NCI-H1417 treated with DMSO at 0.1 percent for 48 hours (cell line): ENCODE measurements around the gene SYT11.
A peak's percentile ranks its signal among the peaks of the same experiment; 100 is the strongest.
"Not testable (repeated sequence)": the region's sequence is repeated elsewhere in the genome, so short reads cannot be mapped to it uniquely, and the experiment has no call there.

Experiments
- DNase-seq: peaks from one replicate; lab custom pipeline; 2025; lab: John Stamatoyannopoulos, UW

Gene SYT11

DNA sequence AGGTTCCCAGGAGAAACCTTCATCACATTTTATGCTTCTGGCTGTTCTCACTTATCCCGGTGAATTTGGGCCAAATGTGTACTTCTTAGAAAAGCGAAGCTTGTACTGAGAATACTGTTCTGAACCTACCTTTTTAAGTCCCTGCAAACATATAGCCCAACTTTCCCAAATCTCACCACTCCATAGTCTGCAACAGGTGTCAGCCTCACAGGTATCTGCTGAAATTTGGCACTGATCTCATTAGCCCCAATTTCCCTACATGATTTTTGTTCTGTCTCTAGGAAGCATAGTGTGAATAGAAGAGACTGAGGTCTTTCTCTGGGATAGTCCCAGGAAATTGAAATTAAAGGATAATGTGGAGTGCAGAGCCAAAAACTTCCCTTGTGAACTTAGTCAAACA, 40.3 kb downstream of the SYT11 start:
- no peak for DNase-seq

DNA sequence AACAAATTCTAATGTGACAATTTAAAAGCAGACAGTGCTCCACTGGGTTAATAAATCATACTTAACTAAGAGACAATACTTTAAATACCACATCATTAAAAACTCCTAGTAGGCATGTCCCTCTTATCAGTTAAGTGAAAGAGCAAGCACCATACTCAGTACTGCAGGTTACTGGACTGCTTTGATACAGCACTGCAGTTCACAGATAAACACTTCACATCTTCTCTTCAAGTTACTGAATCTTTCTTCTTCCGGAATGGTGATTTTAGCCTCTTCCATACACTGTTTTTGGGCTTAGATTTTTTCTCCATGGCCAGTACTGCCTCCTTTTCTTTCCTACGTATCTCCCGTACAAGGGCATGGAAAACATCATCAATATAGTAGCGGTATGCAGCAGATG, 40.8 kb downstream of the SYT11 start:
- no peak for DNase-seq

DNA sequence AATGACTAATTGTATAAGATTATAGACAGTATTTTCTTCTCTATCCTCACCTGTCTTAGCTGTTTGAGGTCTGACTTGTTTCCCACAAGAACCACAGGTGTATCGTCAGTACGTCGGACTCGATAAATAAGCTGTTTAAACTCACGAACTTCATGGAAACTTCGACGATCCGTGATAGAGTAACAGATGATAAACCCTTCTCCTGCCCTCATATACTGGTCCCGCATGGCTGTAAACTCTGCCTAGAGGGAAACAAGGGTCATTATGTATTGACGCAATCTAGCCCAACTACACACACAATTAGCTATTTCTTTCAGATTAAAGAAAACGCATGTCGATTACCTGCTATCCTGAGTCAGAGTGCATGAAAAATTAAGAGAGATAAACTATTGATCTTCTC, 44.9 kb downstream of the SYT11 start:
- DNase-seq, result no peak

DNA sequence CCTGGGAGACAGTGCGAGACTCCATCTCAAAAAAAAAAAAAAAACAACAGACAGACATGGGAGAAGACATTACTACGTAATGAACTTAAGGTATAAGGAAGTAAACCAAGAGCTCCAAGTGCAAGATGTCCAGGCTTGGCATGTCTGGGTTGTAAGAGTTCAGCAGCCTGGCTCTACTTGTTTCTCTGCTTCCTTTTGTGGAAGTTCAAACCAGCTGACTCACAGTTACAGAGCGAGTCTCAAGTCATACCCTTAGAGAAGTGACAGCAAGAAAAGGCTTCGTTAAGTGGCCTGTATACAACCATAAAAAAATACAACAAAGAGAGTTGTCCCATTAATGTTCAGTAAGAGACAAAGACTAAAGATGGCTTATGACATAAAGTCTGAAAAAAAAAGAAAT, 50.5 kb downstream of the SYT11 start:
- DNase-seq, result no peak

DNA sequence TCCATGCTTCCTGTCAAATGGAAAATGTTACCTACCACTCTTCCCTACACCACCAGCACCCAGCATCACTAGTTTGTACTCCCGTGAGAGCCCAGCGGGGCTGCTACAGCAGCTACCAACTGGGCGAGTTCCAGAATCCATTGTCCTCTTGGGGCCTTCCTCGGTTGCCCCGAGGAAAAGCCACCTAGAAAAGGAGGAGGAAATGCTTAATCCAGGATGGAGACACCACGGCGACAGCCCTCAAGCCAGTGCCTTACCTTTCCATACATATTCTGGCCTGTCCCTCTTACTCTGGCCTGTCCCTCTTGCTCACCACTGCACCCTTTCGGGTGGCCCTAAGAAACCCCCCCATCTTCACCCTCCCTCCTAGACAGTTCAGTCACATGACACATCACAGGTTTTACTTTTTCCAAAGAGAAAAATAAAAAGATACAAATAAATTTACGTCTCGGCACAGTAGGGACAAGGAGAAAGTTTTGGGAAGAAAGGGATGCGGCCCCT, 51.3 kb downstream of the SYT11 start:
- no peak for DNase-seq

DNA sequence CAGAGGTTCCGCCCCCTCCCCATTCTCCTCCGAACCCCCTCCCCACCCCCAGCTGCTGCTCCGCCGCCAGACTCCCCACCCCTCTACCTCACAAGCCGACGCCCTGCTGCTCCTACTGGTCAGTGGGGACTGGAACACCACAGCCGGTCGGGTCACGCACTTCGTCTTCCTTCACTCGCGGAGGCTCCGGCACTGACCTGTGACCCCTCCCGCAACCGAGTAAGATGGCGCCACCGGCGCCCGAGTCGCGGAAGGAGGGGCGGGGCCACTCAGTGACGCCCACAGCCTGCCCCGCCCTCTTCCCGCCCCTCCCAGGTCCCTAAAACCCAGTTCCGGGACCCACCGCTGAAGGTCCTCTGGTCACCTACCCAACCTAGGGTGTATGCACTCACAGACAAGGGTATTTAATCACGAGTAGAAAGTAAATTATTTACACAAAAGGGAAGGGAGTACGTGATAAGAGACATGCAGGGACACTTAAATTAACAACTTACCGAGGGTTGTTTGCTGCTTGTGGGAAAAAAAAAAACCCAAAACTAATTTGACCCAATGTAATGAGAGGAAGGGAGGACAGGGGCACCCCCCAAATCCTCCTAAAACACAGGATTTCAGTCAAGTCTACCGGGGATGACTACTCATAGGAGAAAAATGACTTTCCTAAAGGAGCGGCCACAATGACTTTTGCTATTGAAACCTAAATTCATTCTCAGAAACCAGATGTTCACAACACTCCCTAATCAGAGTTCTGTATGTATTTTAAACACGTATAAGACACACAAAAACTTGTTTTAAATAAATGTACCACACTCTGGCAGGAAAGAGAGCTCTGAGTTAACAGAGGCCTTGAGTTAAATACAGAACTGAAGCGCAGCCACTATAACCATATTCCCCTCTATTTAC, 52.0 kb downstream of the SYT11 start, which contains the start of gene RIT1:
RIT1 (minus strand) TSS at position 194 of the 900 bp plus-strand sequence. CDS start 588 bp downstream, outside the sequence.
- no peak for DNase-seq

DNA sequence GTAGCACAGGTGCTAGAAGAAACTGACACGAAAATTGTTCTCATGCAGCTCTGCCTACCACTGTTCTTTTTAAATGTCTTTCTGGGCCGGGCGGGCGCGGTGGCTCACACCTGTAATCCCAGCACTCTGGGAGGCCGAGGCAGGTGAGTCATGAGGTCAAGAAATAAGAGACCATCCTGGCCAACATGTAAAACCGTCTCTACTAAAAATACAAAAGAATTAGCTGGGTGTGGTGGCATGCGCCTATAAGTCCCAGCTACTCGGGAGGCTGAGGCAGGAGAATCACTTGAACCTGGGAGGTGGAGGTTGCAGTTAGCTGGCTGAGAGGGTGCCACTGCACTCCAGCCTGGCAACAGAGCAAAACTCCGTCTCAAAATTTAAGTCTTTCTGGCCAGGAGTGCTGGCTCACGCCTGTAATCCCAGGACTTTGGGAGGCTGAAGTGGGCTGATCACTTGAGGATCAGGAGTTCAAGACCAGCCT, 52.7 kb downstream of the SYT11 start:
- no peak for DNase-seq

DNA sequence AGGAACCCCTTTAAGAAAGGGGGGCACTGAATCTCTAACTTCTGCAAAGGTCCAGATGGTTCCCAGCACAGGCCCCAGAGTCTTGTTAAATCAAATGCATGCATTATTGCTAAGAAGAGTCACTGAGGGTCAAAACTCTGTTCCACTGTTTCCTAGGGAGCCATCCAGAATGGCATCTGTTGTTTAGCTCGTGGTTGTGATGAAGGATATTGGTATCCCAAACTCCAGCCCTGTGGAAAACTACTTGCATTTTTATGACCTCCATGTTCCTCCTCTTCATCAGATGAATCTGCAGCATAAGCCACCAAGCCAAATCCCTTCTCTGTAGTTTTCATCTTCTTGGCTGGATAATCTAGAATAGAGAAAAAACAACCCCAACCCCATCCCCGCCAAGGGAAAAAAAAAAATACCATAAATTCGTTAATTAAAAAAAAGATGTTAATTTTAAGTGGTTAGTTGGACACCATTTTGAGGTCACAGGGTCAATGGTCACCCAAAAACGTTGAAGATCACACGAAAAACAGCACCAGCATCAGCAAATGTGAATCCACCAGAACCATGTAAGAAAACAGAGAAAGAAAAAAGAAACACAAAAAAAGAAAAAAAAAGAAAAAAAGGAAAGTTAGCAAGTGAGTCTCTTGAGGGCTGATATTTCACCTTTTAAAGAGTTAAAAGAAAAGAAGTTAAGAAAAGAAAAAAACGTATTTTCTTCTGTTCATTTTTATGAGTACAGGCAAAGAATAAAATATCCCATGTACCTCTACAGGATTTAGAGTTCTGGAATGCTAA, 54.8 kb downstream of the SYT11 start:
- no peak for DNase-seq

DNA sequence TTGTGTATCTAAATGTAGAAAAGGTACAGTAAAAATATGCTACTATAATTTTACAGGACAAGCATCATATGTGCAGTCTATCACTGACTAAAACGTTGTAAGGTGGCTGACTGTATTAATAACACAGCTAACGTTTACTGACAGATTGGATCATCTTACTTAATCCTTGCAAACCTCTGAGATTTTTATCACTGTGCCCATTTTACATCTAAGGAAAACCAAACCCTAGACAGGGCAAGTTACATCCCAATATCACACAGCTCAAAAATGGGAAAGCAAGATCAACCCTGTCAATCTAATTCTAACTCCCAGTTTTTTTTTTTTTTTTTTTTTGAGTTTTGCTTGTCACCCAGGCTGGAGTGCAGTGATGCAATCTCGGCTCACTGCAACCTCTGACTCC, 59.3 kb downstream of the SYT11 start:
- DNase-seq, result no peak

DNA sequence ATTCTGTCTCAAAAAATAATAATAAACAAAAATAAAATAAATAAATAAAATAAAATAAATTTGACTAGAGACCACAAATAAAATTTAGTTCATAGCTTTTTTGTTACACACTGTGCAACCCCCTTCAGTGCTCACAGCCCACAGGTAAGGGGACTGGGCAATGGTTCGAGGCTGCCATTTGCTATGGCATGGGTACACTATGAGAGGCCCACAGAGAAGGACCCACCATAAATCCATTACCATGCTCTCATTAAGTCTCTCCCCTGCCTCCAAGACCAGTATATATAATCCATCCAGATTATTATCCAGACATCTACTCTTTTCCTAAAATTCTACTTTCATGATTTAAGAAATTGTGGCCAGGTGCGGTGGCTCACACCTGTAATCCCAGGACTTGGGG, 60.4 kb downstream of the SYT11 start:
- no peak for DNase-seq

DNA sequence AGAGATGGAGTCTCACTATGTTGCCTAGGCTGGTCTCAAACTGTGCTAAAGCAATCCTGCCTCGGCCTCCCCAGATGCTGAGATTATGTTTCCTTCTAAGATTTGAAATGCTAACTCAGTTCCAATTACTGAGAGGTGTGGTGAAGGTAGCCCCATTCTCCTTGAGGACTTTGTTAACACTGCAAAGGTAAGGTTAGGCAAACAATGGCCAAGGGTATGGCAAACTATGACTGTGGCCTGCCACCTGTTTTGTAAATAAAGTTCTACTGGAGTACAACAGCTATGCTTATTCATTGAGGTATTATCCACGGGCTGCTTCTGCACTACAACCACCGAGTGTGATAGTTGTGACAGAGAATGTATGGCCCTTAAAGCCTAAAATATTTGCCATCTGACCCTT, 61.4 kb downstream of the SYT11 start:
- no peak for DNase-seq

DNA sequence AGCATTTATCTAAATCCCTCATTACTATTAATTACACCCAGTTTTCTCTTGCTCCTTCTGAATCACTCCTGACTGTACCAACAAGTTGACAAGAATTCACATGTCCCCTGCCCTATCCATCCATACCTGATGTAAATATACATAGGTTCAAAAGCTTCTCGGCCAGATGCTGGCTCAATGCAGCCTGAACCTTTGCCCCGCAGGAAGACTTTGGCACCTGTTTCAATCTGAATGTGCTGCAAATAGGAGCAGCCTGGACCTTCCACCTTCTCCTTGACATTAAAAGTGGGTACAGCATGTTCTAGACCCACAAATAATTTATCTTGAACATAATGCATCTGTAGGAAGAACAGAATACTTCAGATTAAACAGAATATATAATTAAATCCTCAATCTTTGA, 66.1 kb downstream of the SYT11 start:
- DNase-seq, result no peak

DNA sequence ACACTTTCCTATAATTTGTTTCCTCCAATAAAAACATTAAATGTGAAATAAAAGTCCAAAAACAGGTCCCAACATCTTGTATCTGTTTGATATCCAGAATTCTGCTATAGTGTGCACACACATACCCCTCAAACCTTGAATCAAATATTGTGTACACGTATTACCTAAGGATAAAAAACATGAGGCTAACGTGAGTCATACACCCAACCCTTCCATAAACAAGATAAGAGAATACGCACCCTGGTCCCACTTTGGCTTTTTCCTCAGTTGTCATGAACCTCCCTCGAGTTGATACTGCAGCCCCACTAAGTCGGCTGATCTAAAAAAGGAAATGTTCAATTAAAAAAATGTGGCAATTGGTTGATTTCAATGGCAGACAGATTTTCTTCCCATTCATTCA, 69.7 kb downstream of the SYT11 start:
- no peak for DNase-seq

DNA sequence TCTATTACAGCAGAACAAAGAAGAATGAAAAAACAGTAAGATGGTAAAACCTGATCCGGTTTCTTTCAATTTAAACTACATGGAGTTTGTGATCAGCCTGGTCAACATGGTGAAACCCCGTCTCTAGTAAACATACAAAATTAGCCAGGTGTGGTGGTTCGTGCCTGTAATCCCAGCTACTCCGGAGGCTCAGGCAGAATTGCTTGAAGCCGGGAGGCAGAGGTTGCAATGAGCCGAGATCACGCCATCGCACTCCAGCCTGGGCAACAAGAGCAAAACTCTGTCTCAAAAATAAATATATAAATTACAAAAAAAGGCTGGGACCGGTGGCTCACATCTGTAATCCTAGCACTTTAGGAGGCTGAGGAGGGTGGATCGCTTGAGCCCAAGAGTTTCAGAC, 71.4 kb downstream of the SYT11 start:
- DNase-seq, result not testable (repeated sequence)

DNA sequence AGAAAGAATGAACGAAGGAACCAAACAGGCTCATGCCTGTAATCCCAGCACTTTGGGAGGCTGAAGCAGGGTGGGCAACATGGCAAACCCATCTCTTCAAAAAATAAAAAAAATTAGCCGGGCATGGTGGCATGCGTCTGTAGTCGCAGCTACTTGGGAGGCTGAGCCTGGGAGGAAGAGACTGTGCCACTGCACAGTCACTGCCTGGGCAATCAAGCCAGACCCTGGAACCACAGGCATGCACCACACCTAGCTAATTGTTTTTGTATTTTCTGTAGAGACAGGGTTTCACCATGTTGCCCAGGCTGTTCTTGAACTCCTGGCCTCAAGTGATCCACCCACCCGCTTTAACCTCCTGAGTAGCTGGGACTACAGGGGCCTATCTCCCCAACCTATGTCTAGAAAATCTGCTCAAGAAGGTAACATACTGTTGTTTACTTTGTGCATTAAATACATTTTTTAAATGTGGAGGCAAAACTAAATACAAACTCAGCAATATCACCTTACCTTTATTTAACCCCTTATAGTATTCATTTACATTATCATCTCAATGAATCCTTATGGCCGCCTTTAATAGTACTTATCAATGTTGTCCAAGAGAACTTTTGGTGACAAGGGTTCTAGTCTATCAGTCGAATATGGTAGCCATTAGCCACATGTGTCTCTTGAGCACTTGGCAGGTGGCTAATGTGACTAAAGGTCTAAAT, 72.1 kb downstream of the SYT11 start:
- DNase-seq, result no peak

DNA sequence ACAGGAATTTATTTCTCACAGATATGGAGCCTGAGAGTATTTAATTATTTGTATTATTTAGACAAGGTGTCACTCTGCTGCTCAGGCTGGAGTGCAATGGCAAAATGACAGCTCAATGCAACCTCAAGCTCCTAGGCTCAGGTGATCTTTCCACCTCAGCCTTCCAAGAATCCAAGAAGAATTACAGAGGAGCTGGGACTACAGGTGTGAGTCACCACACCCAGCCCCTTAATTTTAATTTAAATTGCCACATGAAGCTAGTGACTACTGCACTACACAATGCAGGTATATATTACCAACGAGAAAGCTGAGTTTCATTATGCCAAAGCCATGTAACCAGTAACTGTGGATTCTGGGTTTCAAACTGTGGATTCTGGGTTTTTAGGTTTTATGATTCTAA, 72.7 kb downstream of the SYT11 start:
- DNase-seq, result no peak

DNA sequence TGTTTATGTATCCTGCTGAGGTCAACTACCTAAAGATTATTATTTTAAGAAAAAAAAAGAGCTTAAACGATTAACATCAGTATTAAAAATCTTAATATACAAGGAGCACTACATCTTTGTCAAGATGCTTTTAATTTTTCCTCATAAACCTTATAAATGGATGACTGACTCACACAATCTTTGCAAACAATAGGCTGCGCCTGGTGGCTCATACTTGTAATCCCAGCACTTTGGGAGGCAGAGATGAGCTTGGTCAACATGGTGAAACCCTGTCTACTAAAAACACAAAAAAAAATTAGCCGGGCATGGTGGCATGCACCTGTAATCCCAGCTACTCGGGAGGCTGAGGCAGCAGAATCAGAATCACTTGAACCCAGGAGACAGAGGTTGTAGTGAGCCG, 73.1 kb downstream of the SYT11 start:
- DNase-seq, result no peak

DNA sequence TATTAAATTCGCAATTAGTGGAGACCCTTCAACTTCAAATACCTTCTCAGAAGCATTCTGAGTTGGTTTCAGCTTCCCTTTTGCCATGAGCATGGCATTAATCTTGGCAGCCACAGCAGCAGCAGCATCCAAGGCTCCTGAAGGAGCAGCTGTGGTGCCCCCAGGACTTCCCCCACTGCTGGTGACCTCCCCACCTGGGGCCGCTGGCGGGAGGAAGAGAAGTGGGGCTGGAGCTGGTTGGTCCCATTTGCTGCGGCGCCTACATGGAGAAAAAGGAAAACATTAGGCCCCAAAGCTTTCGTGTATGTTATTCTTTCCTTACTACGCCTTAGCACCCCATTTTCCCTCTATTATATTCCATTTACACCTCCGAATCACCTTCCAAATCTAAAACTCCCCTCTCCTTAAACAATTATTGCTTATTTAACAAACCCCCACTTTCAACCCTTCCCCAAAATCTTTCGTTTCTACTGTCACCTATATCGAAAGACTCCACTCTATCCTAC, 74.3 kb downstream of the SYT11 start:
- DNase-seq, result no peak

DNA sequence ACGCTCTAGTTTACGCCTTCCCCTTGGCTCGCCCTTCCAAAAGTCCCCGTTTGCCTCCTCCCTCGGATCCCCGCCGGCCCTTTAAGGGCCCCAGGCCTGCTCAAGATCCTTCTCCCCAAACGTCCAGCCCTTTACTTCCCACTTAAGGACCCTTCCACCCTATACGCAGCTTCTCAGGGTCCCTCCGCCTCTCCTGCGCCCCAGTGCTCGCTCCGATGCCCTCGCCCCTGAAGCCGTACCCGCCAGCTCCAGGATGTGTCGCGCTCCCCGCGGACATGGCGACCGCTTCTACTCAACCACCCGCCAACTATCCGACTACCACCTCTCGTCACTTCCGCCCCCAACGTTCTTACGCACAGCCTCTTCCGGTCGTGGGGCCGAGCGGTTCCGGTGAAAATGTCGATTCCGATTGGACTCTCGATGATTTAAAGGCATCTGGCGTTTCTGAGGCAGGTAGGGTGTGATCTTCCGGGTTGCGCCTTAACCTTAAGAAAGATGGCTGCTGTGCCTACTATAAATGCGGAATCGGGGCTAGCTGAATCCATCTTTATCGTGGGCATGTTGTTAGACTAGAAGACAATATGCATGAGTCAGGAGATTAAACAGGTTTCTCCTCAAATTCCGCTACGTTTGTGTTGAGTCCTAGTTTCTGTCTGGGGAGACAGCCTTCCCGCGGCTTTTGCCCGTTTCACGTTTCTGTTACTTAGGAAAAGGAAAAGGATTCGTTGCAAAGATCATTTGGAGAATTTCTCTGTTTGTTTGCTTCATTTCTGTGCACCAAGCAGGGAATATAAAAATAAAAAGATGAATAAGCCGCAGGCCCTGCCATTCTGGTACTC, 74.9 kb downstream of the SYT11 start, which contains the start of gene KHDC4:
KHDC4 (minus strand) TSS at position 317 of the 839 bp plus-strand sequence; CDS start at position 277, 40 bp downstream.
- DNase-seq, result peak; percentile 96
